ENCODE measurements around the gene SCN1B.

Gene SCN1B

GRCh38 chr19:35059006-35059798, 28.9 kb downstream of the SCN1B start:
- Mint-ChIP-seq H3K9me3 (no peaks in the 10 kb centered on the region), H3K4me1 (ENCODE audit: low read depth) (peaks cover 10% of the 10 kb centered on the region)
- DNase-seq = no peak

GRCh38 chr19:35059799-35060091, 29.5 kb downstream of the SCN1B start:
- Mint-ChIP-seq H3K27ac (no peak overlapping the region), H3K4me3 (no peak overlapping the region), H3K36me3 (ENCODE audit: low read depth) (no peaks in the 10 kb centered on the region), H3K27me3 (no peaks in the 10 kb centered on the region), H3K4me1 (ENCODE audit: low read depth) (peaks cover 13% of the 10 kb centered on the region), H3K9me3 (no peaks in the 10 kb centered on the region)
- no peak for DNase-seq

More at GRCh38 chr19:35059006-35059798, 28.9 kb downstream of the SCN1B start:
- no peaks in the 10 kb centered on the region for H3K36me3 Mint-ChIP-seq (ENCODE audit: low read depth)
- H3K27ac Mint-ChIP-seq = no peak overlapping the region
- H3K27me3 Mint-ChIP-seq = no peaks in the 10 kb centered on the region
- H3K4me3 Mint-ChIP-seq = no peak overlapping the region

GRCh38 chr19:35060160-35060855, 30.0 kb downstream of the SCN1B start:
- no peak for DNase-seq
- H3K4me1 Mint-ChIP-seq (ENCODE audit: low read depth) = peaks cover 13% of the 10 kb centered on the region
- H3K27ac Mint-ChIP-seq = no peak overlapping the region
- no peaks in the 10 kb centered on the region for H3K9me3 Mint-ChIP-seq
- no peaks in the 10 kb centered on the region for H3K36me3 Mint-ChIP-seq (ENCODE audit: low read depth)
- no peak overlapping the region for H3K4me3 Mint-ChIP-seq
- no peaks in the 10 kb centered on the region for H3K27me3 Mint-ChIP-seq

- H3K27me3 Mint-ChIP-seq = no peaks in the 10 kb centered on the region
- H3K9me3 Mint-ChIP-seq = no peaks in the 10 kb centered on the region
- H3K36me3 Mint-ChIP-seq (ENCODE audit: low read depth) = no peaks in the 10 kb centered on the region
- DNase-seq = no peak
- H3K4me3 Mint-ChIP-seq = no peak overlapping the region
- peaks cover 17% of the 10 kb centered on the region for H3K4me1 Mint-ChIP-seq (ENCODE audit: low read depth)
- H3K27ac Mint-ChIP-seq = no peak overlapping the region
Observed at GRCh38 chr19:35061583-35062373, 31.5 kb downstream of the SCN1B start.

GRCh38 chr19:35062942-35063341, 32.7 kb downstream of the SCN1B start:
- Mint-ChIP-seq H3K36me3 (ENCODE audit: low read depth) (no peaks in the 10 kb centered on the region), H3K4me3 (no peak overlapping the region), H3K27me3 (no peaks in the 10 kb centered on the region), H3K9me3 (no peaks in the 10 kb centered on the region), H3K27ac (no peak overlapping the region), H3K4me1 (ENCODE audit: low read depth) (peaks cover 22% of the 10 kb centered on the region)
- DNase-seq = no peak

GRCh38 chr19:35063940-35064818, 33.9 kb downstream of the SCN1B start:
- Mint-ChIP-seq H3K27ac (peak overlapping the region; percentile 22), H3K4me3 (no peak overlapping the region)

DNA sequence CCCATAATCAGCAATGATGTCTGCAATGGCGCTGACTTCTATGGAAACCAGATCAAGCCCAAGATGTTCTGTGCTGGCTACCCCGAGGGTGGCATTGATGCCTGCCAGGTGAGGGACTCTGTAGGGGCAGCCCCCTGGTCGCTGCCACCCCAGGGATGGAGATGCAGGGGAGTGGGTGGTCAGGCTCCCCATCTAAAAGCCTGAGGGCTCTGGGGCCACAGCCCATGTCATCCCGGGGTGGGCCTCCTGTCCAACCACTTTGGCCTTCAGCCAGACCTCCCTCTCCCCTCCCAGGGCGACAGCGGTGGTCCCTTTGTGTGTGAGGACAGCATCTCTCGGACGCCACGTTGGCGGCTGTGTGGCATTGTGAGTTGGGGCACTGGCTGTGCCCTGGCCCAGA, 35.3 kb downstream of the SCN1B start:
- no peak overlapping the region for H3K4me3 Mint-ChIP-seq

More at GRCh38 chr19:35063940-35064818, 33.9 kb downstream of the SCN1B start:
- Mint-ChIP-seq H3K4me1 (ENCODE audit: low read depth) (peaks cover 22% of the 10 kb centered on the region), H3K27me3 (peaks cover under 1% of the 10 kb centered on the region), H3K9me3 (no peaks in the 10 kb centered on the region), H3K36me3 (ENCODE audit: low read depth) (no peaks in the 10 kb centered on the region)
- DNase-seq = no peak

DNA sequence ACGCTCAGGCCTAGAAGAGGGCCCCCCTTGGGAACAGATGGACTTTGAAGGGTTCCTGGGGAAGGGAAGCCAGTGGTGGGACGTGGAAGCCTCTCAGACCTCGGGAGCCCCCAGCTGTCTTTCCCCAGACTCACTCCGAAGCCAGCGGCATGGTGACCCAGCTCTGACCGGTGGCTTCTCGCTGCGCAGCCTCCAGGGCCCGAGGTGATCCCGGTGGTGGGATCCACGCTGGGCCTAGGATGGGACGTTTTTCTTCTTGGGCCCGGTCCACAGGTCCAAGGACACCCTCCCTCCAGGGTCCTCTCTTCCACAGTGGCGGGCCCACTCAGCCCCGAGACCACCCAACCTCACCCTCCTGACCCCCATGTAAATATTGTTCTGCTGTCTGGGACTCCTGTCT, 35.9 kb downstream of the SCN1B start:
- no peak for DNase-seq
- no peaks in the 10 kb centered on the region for H3K36me3 Mint-ChIP-seq (ENCODE audit: low read depth)
- peaks cover 4% of the 10 kb centered on the region for H3K9me3 Mint-ChIP-seq
- no peak overlapping the region for H3K4me3 Mint-ChIP-seq
- H3K27me3 Mint-ChIP-seq = peaks cover 3% of the 10 kb centered on the region
- H3K27ac Mint-ChIP-seq = no peak overlapping the region
- peaks cover 22% of the 10 kb centered on the region for H3K4me1 Mint-ChIP-seq (ENCODE audit: low read depth)

More for the DNA sequence above, 35.3 kb downstream of the SCN1B start:
- peaks cover 3% of the 10 kb centered on the region for H3K27me3 Mint-ChIP-seq
- no peak for DNase-seq
- peaks cover under 1% of the 10 kb centered on the region for H3K9me3 Mint-ChIP-seq
- H3K27ac Mint-ChIP-seq = no peak overlapping the region
- H3K4me1 Mint-ChIP-seq (ENCODE audit: low read depth) = peaks cover 22% of the 10 kb centered on the region
- H3K36me3 Mint-ChIP-seq (ENCODE audit: low read depth) = no peaks in the 10 kb centered on the region

DNA sequence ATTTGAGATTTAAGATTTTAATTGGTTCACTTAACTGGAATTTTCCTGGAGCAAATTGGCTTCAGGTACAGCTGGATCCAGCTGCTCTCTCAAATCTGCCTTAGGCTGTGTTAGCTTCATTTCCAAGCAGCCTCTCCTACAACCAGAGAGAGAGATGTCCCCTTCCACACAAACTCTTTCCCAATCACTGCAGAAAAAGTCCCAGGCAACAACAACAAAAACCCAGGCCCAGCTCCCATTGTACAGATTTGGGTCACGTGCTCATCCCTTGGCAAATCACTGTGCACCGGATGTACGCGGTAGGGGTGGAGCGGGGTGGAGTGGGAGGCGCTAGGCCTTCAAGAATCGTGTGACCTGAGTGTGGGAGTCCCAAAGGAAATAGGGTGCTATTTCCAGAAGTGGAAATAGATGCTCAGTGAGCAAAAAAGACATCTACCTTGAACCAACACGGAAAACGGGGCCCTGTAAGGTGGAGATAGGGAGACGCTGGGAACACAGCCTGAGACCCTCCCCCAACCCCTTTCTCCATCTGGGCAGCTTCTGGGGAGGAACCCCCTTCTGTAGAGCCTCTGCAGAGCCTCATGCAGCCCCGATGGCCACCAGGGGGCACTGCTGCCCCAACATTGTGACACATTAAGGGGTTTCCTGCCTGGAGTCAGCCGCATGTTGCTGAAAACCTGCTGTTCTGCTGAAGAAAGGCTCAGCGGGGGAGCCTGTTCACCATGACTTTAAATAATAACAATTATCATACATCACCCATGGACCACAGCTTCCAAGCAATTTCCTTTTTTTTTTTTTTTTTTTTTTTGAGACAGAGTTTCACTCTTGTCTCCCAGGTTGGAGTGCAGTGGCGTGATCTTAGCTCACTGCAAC, 36.7 kb downstream of the SCN1B start:
- H3K9me3 Mint-ChIP-seq = peaks cover 4% of the 10 kb centered on the region
- peaks cover 3% of the 10 kb centered on the region for H3K27me3 Mint-ChIP-seq
- H3K36me3 Mint-ChIP-seq (ENCODE audit: low read depth) = no peaks in the 10 kb centered on the region
- H3K27ac Mint-ChIP-seq = peak overlapping the region; percentile 60
- H3K4me1 Mint-ChIP-seq (ENCODE audit: low read depth) = peaks cover 22% of the 10 kb centered on the region
- no peak overlapping the region for H3K4me3 Mint-ChIP-seq
- DNase-seq = peak; percentile 95

- no peak overlapping the region for H3K27ac Mint-ChIP-seq
- H3K4me1 Mint-ChIP-seq (ENCODE audit: low read depth) = peaks cover 13% of the 10 kb centered on the region
- no peak for DNase-seq
- peaks cover 3% of the 10 kb centered on the region for H3K27me3 Mint-ChIP-seq
- peaks cover 4% of the 10 kb centered on the region for H3K9me3 Mint-ChIP-seq
- no peak overlapping the region for H3K4me3 Mint-ChIP-seq
- H3K36me3 Mint-ChIP-seq (ENCODE audit: low read depth) = no peaks in the 10 kb centered on the region
Observed at GRCh38 chr19:35068941-35069634, 38.8 kb downstream of the SCN1B start.

DNA sequence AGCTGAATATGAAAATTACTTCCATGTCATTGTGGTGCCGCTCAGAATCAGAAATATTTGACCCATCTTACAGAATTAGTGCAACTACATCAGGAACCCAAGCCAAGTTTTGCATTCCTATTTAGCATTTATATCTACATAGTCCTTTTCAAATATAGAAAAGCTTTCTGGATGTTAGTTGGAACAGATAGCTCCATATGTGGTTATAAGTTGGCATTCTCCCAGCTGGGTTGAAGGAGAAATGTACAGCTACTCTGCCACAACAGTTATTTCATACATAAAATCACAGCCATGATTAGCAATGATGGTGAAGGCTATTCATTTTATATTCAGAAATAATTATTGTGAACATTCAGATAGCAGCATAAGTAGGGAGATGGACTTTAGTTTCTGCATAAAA, 39.4 kb downstream of the SCN1B start:
- Mint-ChIP-seq H3K9me3 (peaks cover 4% of the 10 kb centered on the region), H3K36me3 (ENCODE audit: low read depth) (no peaks in the 10 kb centered on the region), H3K27ac (no peak overlapping the region), H3K27me3 (peaks cover 3% of the 10 kb centered on the region), H3K4me1 (ENCODE audit: low read depth) (peaks cover 9% of the 10 kb centered on the region), H3K4me3 (no peak overlapping the region)
- DNase-seq = no peak

DNA sequence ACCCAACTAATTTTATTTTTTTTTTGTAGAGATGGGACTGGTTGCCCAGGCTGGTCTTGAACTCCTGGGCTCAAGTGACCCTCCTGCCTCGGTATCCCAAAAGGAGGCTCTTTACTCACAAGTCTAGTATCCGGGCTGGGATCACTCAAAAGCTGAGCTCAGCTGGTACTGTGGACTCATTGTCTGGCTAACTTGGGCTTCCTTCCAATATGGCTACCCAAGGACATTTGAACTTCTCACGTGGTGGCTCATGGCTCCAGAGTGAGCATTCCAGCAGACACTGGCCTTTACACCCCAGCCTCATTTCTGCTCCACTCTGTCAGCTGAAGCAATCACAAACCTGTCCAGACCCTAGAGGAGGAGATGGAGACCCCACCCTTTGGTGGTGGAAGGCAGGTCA, 40.2 kb downstream of the SCN1B start:
- H3K36me3 Mint-ChIP-seq (ENCODE audit: low read depth) = no peaks in the 10 kb centered on the region
- H3K4me3 Mint-ChIP-seq = no peak overlapping the region
- H3K27ac Mint-ChIP-seq = no peak overlapping the region
- peaks cover 4% of the 10 kb centered on the region for H3K9me3 Mint-ChIP-seq
- peaks cover 3% of the 10 kb centered on the region for H3K27me3 Mint-ChIP-seq
- peaks cover 9% of the 10 kb centered on the region for H3K4me1 Mint-ChIP-seq (ENCODE audit: low read depth)
- DNase-seq = no peak

DNA sequence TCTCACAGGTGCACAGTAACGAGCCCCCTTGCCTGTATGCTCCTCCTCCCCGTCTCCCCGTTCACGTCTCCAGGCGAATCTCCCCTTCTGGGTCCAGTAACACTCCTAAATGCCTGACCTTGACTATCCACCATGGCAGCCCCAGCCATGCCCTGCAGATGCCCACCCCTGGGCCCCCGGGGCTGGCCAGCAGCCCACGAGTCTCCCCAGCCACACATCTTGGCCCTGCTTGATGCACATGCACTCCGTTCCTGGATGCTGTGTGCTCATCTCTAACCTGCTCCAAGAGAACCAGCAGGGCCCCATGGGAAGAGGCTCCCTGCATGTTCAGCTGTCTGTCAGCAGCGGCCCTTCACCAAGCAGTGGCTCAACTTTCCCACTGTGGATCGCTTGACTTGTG, 43.2 kb downstream of the SCN1B start:
- Mint-ChIP-seq H3K27ac (no peak overlapping the region), H3K4me1 (ENCODE audit: low read depth) (no peaks in the 10 kb centered on the region), H3K4me3 (no peak overlapping the region), H3K27me3 (peaks cover 3% of the 10 kb centered on the region), H3K9me3 (peaks cover 4% of the 10 kb centered on the region), H3K36me3 (ENCODE audit: low read depth) (no peaks in the 10 kb centered on the region)
- no peak for DNase-seq
